ENCODE measurements around the gene PRR9. TPM values are rescaled to one million over a fixed set of nuclear protein-coding genes. Genes with fewer than 3 reads are reported as not detected.

Gene PRR9
- total RNA-seq, 1 donor from 2014 or later, result not detected

DNA sequence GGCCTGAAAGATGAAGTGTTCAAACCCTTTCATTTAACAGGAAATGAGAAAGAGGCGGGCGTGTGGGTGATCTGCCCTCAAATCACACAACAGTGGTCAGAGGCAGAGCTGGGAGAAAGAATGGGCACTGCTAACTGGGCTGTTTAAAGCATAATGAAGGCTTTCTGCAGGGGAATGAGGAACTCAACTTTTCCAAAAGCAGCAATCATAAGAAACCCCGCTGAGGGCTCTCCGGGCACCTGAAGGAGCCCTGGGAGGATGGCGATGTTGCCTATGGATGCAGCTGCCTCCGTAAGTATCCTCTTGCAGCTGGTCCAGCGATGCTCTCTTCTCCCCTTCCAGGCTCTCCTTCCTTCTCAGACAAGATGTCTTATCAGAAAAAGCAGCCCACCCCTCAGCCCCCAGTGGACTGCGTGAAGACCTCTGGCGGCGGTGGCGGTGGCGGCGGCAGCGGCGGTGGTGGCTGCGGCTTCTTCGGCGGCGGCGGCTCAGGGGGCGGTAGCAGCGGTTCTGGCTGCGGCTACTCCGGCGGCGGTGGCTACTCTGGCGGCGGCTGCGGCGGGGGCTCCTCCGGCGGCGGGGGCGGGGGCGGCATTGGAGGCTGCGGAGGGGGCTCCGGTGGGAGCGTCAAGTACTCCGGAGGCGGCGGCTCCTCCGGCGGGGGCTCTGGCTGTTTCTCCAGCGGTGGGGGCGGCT is 43.3 kb downstream of the PRR9 start:
- no peak for ATAC-seq
- DNase-seq (ENCODE audit: missing footprints), result no peak
- intact Hi-C loops (cut with DNase I), result no loop called here

DNA sequence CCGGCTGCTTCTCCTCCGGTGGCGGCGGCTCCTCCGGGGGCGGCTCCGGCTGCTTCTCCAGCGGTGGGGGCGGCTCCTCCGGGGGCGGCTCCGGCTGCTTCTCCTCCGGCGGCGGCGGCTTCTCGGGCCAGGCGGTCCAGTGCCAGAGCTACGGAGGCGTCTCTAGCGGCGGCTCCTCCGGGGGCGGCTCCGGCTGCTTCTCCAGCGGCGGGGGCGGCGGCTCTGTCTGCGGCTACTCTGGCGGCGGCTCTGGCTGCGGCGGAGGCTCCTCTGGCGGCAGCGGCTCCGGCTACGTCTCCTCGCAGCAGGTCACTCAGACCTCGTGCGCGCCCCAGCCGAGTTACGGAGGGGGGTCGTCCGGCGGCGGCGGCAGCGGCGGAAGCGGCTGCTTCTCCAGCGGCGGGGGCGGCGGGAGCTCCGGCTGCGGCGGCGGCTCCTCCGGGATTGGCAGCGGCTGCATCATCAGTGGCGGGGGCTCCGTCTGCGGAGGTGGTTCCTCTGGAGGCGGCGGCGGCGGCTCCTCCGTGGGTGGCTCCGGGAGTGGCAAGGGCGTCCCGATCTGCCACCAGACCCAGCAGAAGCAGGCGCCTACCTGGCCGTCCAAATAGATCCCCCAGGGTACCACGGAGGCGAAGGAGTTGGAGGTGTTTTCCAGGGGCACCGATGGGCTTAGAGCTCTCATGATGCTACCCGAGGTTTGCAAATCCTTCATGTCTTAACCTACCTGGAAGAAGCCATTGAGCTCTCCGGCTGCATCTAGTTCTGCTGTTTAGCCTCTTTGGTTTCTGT is 44.1 kb downstream of the PRR9 start:
- ATAC-seq (peak; percentile 71), DNase-seq (ENCODE audit: missing footprints) (peak; percentile 54)
- intact Hi-C loops (cut with DNase I), result no loop called here

DNA sequence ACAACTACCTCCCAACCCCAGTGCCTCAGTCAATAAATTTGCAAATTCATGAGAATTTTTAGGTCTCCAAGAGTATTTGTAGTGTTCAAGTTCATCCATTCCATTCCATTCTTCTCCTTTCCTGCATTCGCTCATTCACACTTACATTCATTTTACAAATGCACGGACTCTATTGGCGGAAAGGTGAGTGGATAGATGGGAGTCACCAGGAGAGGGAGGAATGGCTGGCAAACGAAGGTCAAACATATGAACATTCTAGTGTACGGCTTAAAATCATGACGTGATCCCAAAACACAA is 44.6 kb downstream of the PRR9 start:
- ATAC-seq (no peak), DNase-seq (ENCODE audit: missing footprints) (no peak)
- intact Hi-C loops (cut with DNase I), result no loop called here

DNA sequence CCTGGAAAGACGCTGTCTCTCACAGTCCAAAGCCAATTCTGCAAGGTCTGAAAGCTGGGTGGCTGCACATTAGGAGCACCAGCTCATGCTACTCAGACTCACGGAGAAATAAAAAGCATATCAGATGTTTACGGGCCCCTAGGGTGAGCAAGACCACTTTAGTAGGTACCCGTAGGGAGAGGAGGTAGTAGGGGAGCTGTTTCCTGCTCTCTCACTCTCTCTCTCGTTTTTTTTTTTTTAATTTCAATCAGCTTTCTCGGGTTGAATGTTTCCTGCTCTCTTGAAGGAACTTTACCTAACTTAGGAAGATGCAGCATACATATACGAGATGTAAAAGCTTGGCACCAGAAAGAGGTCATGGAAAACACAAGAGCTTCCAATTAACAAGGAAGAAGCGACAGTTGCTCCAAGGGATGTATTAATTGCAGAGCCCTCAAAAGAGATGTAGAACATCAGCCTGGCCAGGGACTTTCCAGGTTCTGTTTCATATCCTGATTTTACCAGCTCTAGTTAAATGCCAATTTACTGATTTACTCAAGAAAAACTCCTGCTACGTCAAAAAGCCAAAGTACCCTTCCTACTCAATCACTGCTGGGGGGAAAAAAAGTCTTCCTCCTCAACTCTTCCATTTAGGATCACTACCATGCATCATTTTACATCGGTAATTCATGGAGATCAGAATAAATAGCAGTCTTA is 45.2 kb downstream of the PRR9 start:
- ATAC-seq (no peak), DNase-seq (ENCODE audit: missing footprints) (no peak)
- intact Hi-C loops (cut with DNase I), result no loop called here

DNA sequence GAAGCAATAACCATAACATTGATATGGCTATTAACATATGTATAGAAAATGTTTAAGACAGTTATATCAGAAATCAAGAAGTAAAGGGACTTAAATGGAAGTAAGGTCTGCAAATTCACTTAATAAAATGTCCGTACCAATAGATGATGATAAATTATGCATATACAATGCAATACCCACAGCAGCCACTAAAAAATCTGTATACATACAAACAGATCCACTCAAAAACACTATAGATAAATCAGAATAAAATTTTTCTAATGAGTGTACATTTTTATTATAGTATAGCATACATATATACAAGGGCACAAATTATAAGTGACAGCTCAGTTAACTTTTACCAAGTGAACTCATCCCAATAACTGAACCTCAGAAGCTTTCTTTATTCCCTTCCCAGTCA is 48.1 kb downstream of the PRR9 start:
- ATAC-seq (no peak), DNase-seq (ENCODE audit: missing footprints) (no peak)
- intact Hi-C loops (cut with DNase I), result no loop called here

Other genes starting within 250 kb of the PRR9 start
- not detected for gene SPRR4, start 246.9 kb upstream of the PRR9 start, total RNA-seq
- gene SPRR1A, start 233.5 kb upstream of the PRR9 start, total RNA-seq, result not detected
- not detected for gene SPRR3, start 215.8 kb upstream of the PRR9 start, total RNA-seq
- gene SPRR1B, start 186.4 kb upstream of the PRR9 start, total RNA-seq, result not detected
- gene SPRR2D, start 176.5 kb upstream of the PRR9 start, total RNA-seq, result not detected
- not detected for gene SPRR2A, start 160.1 kb upstream of the PRR9 start, total RNA-seq
- not detected for gene SPRR2B, start 146.0 kb upstream of the PRR9 start, total RNA-seq
- not detected for gene SPRR2E, start 123.1 kb upstream of the PRR9 start, total RNA-seq
- not detected for gene SPRR2F, start 104.1 kb upstream of the PRR9 start, total RNA-seq
- gene SPRR2G, start 66.7 kb upstream of the PRR9 start, total RNA-seq, result not detected
- not detected for gene LELP1, start 14.2 kb upstream of the PRR9 start, total RNA-seq
- gene LORICRIN, start 42.1 kb downstream of the PRR9 start, total RNA-seq, result not detected
- not detected for gene PGLYRP3, start 95.4 kb downstream of the PRR9 start, total RNA-seq
- gene PGLYRP4, start 131.3 kb downstream of the PRR9 start, total RNA-seq, result not detected
- 190 TPM for gene S100A9, start 140.3 kb downstream of the PRR9 start, total RNA-seq
- 4.0 TPM for gene S100A12, start 158.0 kb downstream of the PRR9 start, total RNA-seq
- gene S100A8, start 173.5 kb downstream of the PRR9 start, total RNA-seq, result 79.9 TPM
- not detected for gene S100A7A, start 198.9 kb downstream of the PRR9 start, total RNA-seq
- not detected for gene S100A7, start 243.1 kb downstream of the PRR9 start, total RNA-seq

Measured in Right ventricle myocardium inferior (tissue), 1 donor.